GM19238 (cell line): Measurements from ENCODE around the gene CYP39A1.

Source experiments
- DNase-seq: peaks from one replicate; pipeline ENCODE4 v3.0.0; 2011; ENCODE audit warnings: low spot score; ENCODE audit not compliant: insufficient read length

CYP39A1 gene

GRCh38 chr6:46517202-46517601, 135.4 kb downstream of the CYP39A1 start:
- no peak for DNase-seq

DNA sequence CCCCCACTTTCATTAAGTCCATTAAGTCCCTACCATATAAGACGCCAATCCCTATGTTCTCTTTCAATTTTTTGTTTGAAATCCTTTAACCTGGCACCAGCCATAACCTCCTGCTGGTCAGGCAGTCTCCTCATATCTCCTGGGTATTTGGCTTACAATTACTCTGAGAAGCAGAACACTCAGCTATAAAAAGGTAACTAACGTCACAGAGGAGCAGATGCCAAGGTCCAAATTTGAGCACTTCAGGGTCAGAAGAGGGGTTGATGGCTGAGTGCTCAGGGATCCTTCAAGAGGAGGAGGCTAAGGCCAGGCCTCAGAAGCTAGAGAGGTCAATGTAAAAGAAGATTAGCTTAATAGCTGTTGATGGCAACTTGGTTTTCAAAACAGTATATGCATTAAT, 139.1 kb downstream of the CYP39A1 start:
- DNase-seq: no peak

DNA sequence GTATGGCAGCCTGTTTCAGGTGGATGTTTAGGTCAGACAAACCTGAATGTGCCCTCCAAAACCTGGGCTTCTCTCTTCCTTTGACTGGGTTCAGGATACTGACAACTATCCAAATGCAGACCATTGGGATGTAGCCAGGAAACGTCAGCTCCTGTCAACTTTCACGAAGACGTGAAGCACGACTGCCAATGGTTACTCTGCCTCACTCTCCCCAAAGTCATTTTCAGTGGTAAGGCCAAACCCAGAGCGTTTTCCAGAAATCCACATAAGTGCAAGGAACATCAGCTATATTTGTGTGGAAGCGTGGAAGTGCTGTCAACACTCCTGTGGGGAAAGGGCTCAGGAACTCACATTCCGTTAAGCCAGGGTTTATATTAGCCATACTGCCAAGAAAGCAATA, 141.3 kb downstream of the CYP39A1 start:
- DNase-seq: no peak

- no peak for DNase-seq
These were observed 142.0 kb downstream of the CYP39A1 start for GRCh38 chr6:46510651-46511050.

- no peak for DNase-seq
These were observed 142.6 kb downstream of the CYP39A1 start for GRCh38 chr6:46509981-46510510.

DNA sequence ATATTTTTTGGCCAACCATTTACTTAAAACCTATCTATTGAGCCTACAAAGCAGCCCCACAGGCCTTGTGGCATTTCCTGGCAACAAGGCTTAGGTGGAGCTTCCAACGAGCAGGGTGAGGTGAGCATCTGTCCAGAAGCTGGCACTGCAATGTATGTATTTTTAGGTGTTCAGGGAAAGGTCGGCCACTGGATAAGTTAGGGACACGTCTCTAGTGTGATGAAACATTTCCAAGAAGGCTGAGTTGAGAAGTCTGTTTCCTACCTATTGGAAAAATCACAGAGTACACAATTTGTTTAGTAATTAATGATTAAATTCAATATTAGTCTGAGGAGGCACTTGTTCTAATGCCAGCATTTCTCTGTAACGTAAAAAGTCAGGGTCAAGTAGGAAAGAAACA, 143.6 kb downstream of the CYP39A1 start:
- no peak for DNase-seq

DNA sequence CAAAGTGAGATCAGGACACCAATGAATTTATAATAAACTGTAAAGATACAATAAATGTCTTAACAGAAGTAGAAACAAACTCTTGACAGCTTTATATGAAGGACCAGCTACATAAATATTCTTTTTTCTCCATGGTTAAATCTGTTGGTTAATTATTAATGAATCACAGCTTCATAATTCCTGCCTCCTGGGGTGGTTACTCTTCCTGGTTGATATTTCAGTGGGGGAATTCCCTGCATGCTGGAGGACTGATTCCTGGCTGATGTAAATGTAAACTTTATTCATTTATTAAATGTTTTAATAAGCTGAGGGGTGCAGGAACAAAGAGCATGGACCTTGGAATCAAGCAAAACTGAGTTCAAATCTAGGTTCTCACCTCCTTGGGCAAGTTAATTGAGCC, 145.2 kb downstream of the CYP39A1 start:
- no peak for DNase-seq

- DNase-seq: no peak
These were observed 146.7 kb downstream of the CYP39A1 start for GRCh38 chr6:46505693-46506512.

DNA sequence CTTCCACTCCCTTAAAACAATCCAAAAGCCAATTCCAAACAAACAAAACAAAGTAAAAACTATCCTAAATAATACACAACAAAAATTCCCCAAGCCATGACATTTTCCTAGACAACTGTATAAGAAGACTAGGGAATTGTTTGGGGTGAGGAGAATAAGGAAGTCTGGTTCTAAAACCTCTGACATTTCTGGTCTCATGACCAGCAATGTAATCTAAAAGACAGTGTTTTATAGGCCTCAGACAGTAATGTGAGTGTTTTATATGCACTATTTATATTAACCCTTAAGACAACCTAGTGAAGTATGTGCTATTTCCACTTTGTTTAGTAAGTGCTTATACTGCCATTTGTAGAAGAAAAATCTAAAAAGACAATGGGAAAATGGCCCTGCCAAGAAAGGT, 148.4 kb downstream of the CYP39A1 start:
- no peak for DNase-seq

GRCh38 chr6:46502486-46503119, 150.0 kb downstream of the CYP39A1 start:
- no peak for DNase-seq

GRCh38 chr6:46501136-46502089, 151.2 kb downstream of the CYP39A1 start:
- DNase-seq: no peak

- no peak for DNase-seq
These were observed 152.2 kb downstream of the CYP39A1 start for GRCh38 chr6:46500382-46500781.
